ENCODE results near the gene LSM14B.

DNA sequence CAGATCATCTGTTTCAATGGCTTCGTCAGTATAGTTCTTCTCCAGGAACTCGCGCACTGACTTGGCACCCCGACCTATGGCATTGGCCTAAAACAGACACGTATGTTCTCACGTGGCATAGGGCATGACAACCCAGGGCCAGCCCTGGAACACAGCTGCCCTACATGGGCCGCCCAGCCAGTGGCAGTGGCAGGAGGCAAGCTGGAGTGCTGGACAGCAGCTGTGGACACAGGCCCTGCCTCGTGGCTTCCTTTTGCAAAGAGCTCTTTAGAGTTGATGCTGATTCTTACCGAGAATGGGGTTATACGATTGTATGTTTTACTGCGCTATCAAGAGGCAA lies 15.9 kb downstream of the LSM14B start:
- TF ChIP-seq POLR2A (IDR thresholded peaks at IDR 0.05) (no peak), CTCF (IDR thresholded peaks at IDR 0.05) (no peak), POLR2AphosphoS5 (IDR thresholded peaks at IDR 0.05; ENCODE audit: insufficient read depth in 1 of 2, low read depth in 1 of 2) (no peak)

Measured in vagina (tissue), 2 donors.